H1 (cell line): ENCODE measurements around the gene TOM1L2. TPM values are rescaled to one million over a fixed set of nuclear protein-coding genes. Genes with fewer than 3 reads are reported as not detected.

Experiments used
- CTCF ChIA-PET: fragments of 300-600 bp; sonication (Branson Sonifier 250); formaldehyde crosslinking; loops from one replicate; lab custom pipeline; 2021; ENCODE audit not compliant: partially characterized antibody; lab: Charles Lee
- POLR2A ChIA-PET: fragments of 300-600 bp; sonication (Branson Sonifier 250); formaldehyde crosslinking; loops from one replicate; lab custom pipeline; 2021; ENCODE audit warnings: inconsistent platforms; ENCODE audit not compliant: partially characterized antibody; lab: Charles Lee
- DNase-seq, 2 experiments: peaks; one replicate each; pipeline versions ENCODE4 v3.0.0 to v3.0.0-alpha.2; 2010 to 2022; ENCODE audit warnings: low spot score in 2 of 2, low read depth in 1 of 2, mixed read lengths in 1 of 2
- FAIRE-seq: peaks from 2 replicates; lab custom pipeline; 2011; peaks lifted over from hg19 to GRCh38; lab: Jason Lieb, UNC
- H2AFZ ChIP-seq: 2 replicates; pipeline ENCODE4 v1.8.1; 2012; ENCODE audit warnings: low read length, inconsistent platforms
- H2AK5ac ChIP-seq: 2 replicates; pipeline ENCODE4 v1.6.1; 2013; ENCODE audit warnings: low read depth, low read length
- H2BK120ac ChIP-seq: replicated peaks from 2 replicates; pipeline ENCODE3; 2013; ENCODE audit warnings: low read depth, low read length, inconsistent platforms
- H2BK12ac ChIP-seq: 2 replicates; pipeline ENCODE4 v1.6.1; 2013; ENCODE audit warnings: low read depth, low read length
- H2BK15ac ChIP-seq: 2 replicates; pipeline ENCODE4 v1.6.1; 2013; ENCODE audit warnings: low read length
- H2BK20ac ChIP-seq: 2 replicates; pipeline ENCODE4 v1.6.1; 2013; ENCODE audit warnings: low read length
- H2BK5ac ChIP-seq: 2 replicates; pipeline ENCODE4 v1.6.1; 2013; ENCODE audit warnings: low read depth, low read length
- H3K14ac ChIP-seq: 2 replicates; pipeline ENCODE4 v1.6.1; 2013; ENCODE audit warnings: inconsistent platforms; ENCODE audit not compliant: insufficient read length
- H3K18ac ChIP-seq: 2 replicates; pipeline ENCODE4 v1.6.1; 2013; ENCODE audit warnings: low read length; ENCODE audit errors: extremely low read depth
- H3K23ac ChIP-seq: 2 replicates; pipeline ENCODE4 v1.6.1; 2013; ENCODE audit warnings: inconsistent platforms; ENCODE audit not compliant: insufficient read length
- H3K23me2 ChIP-seq: 2 replicates; pipeline ENCODE4 v1.6.1; 2013; ENCODE audit warnings: low read depth, low read length
- H3K27ac ChIP-seq: 2 replicates; pipeline ENCODE4 v1.6.1; 2011; ENCODE audit warnings: low read depth, low read length, inconsistent platforms
- H3K27me3 ChIP-seq, 4 experiments: replicated peaks in 1 of 4; 1 replicate in 1 of 4; 2 replicates in 3 of 4; pipeline versions ENCODE4 v1.6.1 to v1.8.1; 2011 to 2013; ENCODE audit warnings: low read length in 3 of 4, mild to moderate bottlenecking in 3 of 4, inconsistent platforms in 2 of 4, mixed read lengths in 2 of 4, moderate library complexity in 1 of 4; ENCODE audit not compliant: control insufficient read depth in 3 of 4, insufficient read depth in 3 of 4; ENCODE audit errors: extremely low read depth in 1 of 4
- H3K36me3 ChIP-seq, 4 experiments: 2 replicates each; pipeline versions ENCODE4 v1.6.1 to v1.8.1; 2011 to 2013; ENCODE audit warnings: mild to moderate bottlenecking in 4 of 4, low read length in 3 of 4, moderate library complexity in 2 of 4, control low read depth in 1 of 4, inconsistent platforms in 1 of 4; ENCODE audit not compliant: insufficient read depth in 4 of 4, control insufficient read depth in 2 of 4
- H3K4ac ChIP-seq: replicated peaks from 2 replicates; pipeline ENCODE3; 2013; ENCODE audit warnings: low read length, low read depth, mixed read lengths, inconsistent platforms; ENCODE audit not compliant: insufficient read length
- H3K4me1 ChIP-seq, 4 experiments: replicated peaks in 1 of 4; 1 replicate in 1 of 4; 2 replicates in 3 of 4; pipeline versions ENCODE4 v1.6.1 to v1.8.1; 2011 to 2013; ENCODE audit warnings: low read length in 3 of 4, inconsistent platforms in 2 of 4, mixed read lengths in 1 of 4; ENCODE audit not compliant: insufficient read depth in 4 of 4, control insufficient read depth in 3 of 4
- H3K4me2 ChIP-seq, 2 experiments: 2 replicates each; pipeline versions ENCODE4 v1.6.1 to v1.8.1; 2011 to 2013; ENCODE audit warnings: low read depth in 2 of 2, low read length in 2 of 2, control low read depth in 1 of 2, inconsistent platforms in 1 of 2, mild to moderate bottlenecking in 1 of 2; ENCODE audit not compliant: insufficient read depth in 1 of 2
- H3K4me3 ChIP-seq, 4 experiments: fragments of 200-600, 300-600 bp in 1 of 4; sonication (generic), shearing (Covaris generic), sonication (Bioruptor Twin) in 1 of 4; 2 replicates each; pipeline versions ENCODE4 v1.5.1 to v1.8.1; 2011 to 2016; ENCODE audit warnings: low read length in 4 of 4, low read depth in 3 of 4, control low read depth in 2 of 4, inconsistent platforms in 2 of 4, mild to moderate bottlenecking in 2 of 4, mixed read lengths in 1 of 4, moderate library complexity in 1 of 4; ENCODE audit not compliant: insufficient read depth in 2 of 4; ENCODE audit errors: extremely low read depth in 1 of 4
- H3K56ac ChIP-seq: replicated peaks from 2 replicates; pipeline ENCODE3; 2013; ENCODE audit warnings: low read depth, mild to moderate bottlenecking, mixed read lengths, low read length, inconsistent platforms; ENCODE audit not compliant: insufficient read length
- H3K79me1 ChIP-seq: 2 replicates; pipeline ENCODE4 v1.6.1; 2013; ENCODE audit warnings: low read depth, low read length, control low read depth
- H3K79me2 ChIP-seq, 2 experiments: 2 replicates each; pipeline versions ENCODE4 v1.6.1 to v1.8.1; 2012 to 2013; ENCODE audit warnings: low read length in 2 of 2, mild to moderate bottlenecking in 2 of 2, inconsistent platforms in 1 of 2; ENCODE audit not compliant: insufficient read depth in 2 of 2, control insufficient read depth in 1 of 2
- H3K9ac ChIP-seq, 4 experiments: replicated peaks in 1 of 4; 1 replicate in 1 of 4; 2 replicates in 3 of 4; pipeline versions ENCODE4 v1.6.1 to v1.8.1; 2011 to 2013; ENCODE audit warnings: low read depth in 3 of 4, low read length in 3 of 4, control low read depth in 2 of 4, mild to moderate bottlenecking in 2 of 4, moderate library complexity in 2 of 4, inconsistent platforms in 1 of 4; ENCODE audit errors: extremely low read depth in 1 of 4
- H3K9me3 ChIP-seq, 2 experiments: 2 replicates each; pipeline versions ENCODE4 v1.6.1 to v1.8.1; 2012 to 2013; ENCODE audit warnings: mild to moderate bottlenecking in 2 of 2, moderate library complexity in 2 of 2, control low read depth in 1 of 2, inconsistent platforms in 1 of 2, low read depth in 1 of 2, low read length in 1 of 2, mixed read lengths in 1 of 2; ENCODE audit not compliant: insufficient read depth in 2 of 2
- H4K20me1 ChIP-seq, 2 experiments: replicated peaks in 1 of 2; 2 replicates each; pipeline versions ENCODE3 to v1.8.1; 2011 to 2013; ENCODE audit warnings: inconsistent platforms in 2 of 2, low read length in 2 of 2, mild to moderate bottlenecking in 1 of 2; ENCODE audit not compliant: insufficient read depth in 2 of 2, control insufficient read depth in 1 of 2
- H4K5ac ChIP-seq: 2 replicates; pipeline ENCODE4 v1.6.1; 2013; ENCODE audit warnings: low read length, low read depth, mixed read lengths, inconsistent platforms; ENCODE audit not compliant: insufficient read length
- H4K8ac ChIP-seq: 2 replicates; pipeline ENCODE4 v1.8.0; 2013; ENCODE audit warnings: mild to moderate bottlenecking, moderate library complexity, low read length, inconsistent platforms; ENCODE audit not compliant: insufficient read depth; ENCODE audit errors: extremely low read depth
- H4K91ac ChIP-seq: replicated peaks from 2 replicates; pipeline ENCODE3; 2013; ENCODE audit warnings: low read length, mixed read lengths, inconsistent platforms; ENCODE audit not compliant: insufficient read length
- BACH1 ChIP-seq: IDR thresholded peaks from 2 replicates; pipeline ENCODE4 v1.6.1; 2012; ENCODE audit warnings: low read length, improper control_type of control experiment
- CBX8 ChIP-seq: fragments of 300-800, 300-1000 bp; sonication (generic); IDR thresholded peaks from 2 replicates; pipeline ENCODE4 v1.7.1; 2016; ENCODE audit warnings: low read depth, low read length, borderline replicate concordance
- CREB1 ChIP-seq: IDR thresholded peaks from 2 replicates; pipeline ENCODE4 v1.6.1; 2012; ENCODE audit warnings: inconsistent platforms
- GABPA ChIP-seq: IDR thresholded peaks from 2 replicates; pipeline ENCODE4 v1.6.1; 2011; ENCODE audit warnings: mild to moderate bottlenecking, low read length, moderate library complexity, borderline replicate concordance; ENCODE audit not compliant: insufficient read depth
- GTF2F1 ChIP-seq: IDR thresholded peaks from 2 replicates; pipeline ENCODE4 v1.6.1; 2012; ENCODE audit warnings: low read depth, low read length, improper control_type of control experiment, borderline replicate concordance
- HDAC2 ChIP-seq, 2 experiments: fragments of 300-600 bp in 1 of 2; sonication (generic) in 1 of 2; IDR thresholded peaks; 2 replicates each; pipeline ENCODE4 v1.6.1; 2011 to 2012; ENCODE audit warnings: low read depth in 2 of 2, low read length in 2 of 2, mild to moderate bottlenecking in 2 of 2, moderate library complexity in 2 of 2, borderline replicate concordance in 1 of 2, inconsistent platforms in 1 of 2
- KDM4A ChIP-seq: IDR thresholded peaks from one replicate; pipeline ENCODE4 v1.7.1; 2012; ENCODE audit warnings: low read depth, mild to moderate bottlenecking, moderate library complexity, low read length, inconsistent platforms; ENCODE audit not compliant: severe bottlenecking
- RNF2 ChIP-seq: fragments of 200-900, 300-1000 bp; sonication (generic); IDR thresholded peaks from 2 replicates; pipeline ENCODE4 v1.7.1; 2016; ENCODE audit warnings: borderline replicate concordance, low read depth, mild to moderate bottlenecking, antibody characterized with exemption, low read length; ENCODE audit not compliant: poor library complexity, severe bottlenecking; ENCODE audit errors: missing control alignments
- SP4 ChIP-seq: IDR thresholded peaks from 2 replicates; pipeline ENCODE4 v1.6.1; 2012; ENCODE audit warnings: low read length, inconsistent platforms
- WGBS, 2 experiments: shearing (Covaris generic) in 1 of 2; methylation state at CpG; one replicate each; pipeline versions ENCODE4 v1.1.6 to v1.1.7; 2013 to 2015; ENCODE audit warnings: low lambda C conversion rate in 2 of 2, mixed read lengths in 2 of 2, inconsistent platforms in 1 of 2, low coverage in 1 of 2, missing lambda C conversion rate in 1 of 2; ENCODE audit not compliant: insufficient replicate concordance in 2 of 2, insufficient coverage in 1 of 2, insufficient read length in 1 of 2; ENCODE audit errors: extremely low coverage in 1 of 2, missing lambda C conversion rate in 1 of 2; 5-methylcytosine and 5-hydroxymethylcytosine counted together
- polyA plus RNA-seq, 7 experiments: library from polyadenylated mRNA; depleted of rRNA in 3 of 7; stranded (reverse) in 5 of 7; unstranded in 2 of 7; fragments of >200 nt in 5 of 7; fragments of 200-250 nt in 2 of 7; gene quantifications; 1 replicate in 5 of 7; 2 replicates in 1 of 7; 4 replicates in 1 of 7; pipeline versions ENCODE4 v1.2.1 to v1.2.3, GENCODE V29; 2011 to 2013; ENCODE audit warnings: missing spikeins in 2 of 7, mixed read lengths in 2 of 7
- total RNA-seq: library from RNA; stranded (reverse); fragmentation: NEBNext Ultra II Directional; extraction: Animal tissue kit (Norgen Biotek cat#: 25700); gene quantifications from 2 replicates; pipeline ENCODE4 v1.2.1, GENCODE V29; 2021
- TF ChIP-seq, protein P1 (sequence below): IDR thresholded peaks from 2 replicates; pipeline ENCODE4 v1.6.1; 2011; ENCODE audit warnings: low read depth, mild to moderate bottlenecking, low read length; ENCODE audit not compliant: insufficient read depth
- TF ChIP-seq, protein P2 (sequence below): IDR thresholded peaks from 2 replicates; pipeline ENCODE4 v1.6.1; 2012; ENCODE audit warnings: inconsistent platforms

The TOM1L2 gene
- total and polyA plus RNA-seq, 2 of the 8 experiments (the other 6 are each of a cell fraction or from before 2014, with no cell fraction given): 2.0 to 3.4 TPM

DNA sequence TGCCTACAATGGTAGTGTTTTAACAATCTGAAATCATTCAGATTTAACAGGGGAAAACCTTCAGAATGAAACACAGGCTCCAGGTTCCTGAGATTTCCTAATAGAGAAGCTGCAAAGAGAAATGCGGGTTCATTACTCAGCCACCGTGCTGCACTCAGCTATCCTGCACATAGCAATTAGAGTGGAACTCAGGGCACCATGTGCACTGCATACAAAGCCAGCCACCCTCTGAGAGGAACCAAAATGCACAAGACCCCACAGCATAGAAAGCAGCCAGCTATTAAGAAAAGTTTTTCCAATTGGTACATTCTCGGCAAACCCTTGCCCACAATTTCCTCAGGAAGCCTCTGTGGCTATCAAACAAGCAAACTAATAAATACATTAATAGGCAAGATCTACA is 37.4 kb downstream of the TOM1L2 start:
- H3K23me2 ChIP-seq: no peaks in the 10 kb centered on the region
- H3K36me3 ChIP-seq: no peaks in the 10 kb centered on the region
- ChIA-PET CTCF (interaction anchor here (0.5 to 2.3 kb wide), 11 partner anchors 10 to 123 kb away, joined by 3 to 13 read pairs (median 3); no protein-coding TSS in a partner anchor), POLR2A (interaction anchor here (1.1 to 1.7 kb wide), 3 partner anchors 9 to 23 kb away, joined by 3 to 4 read pairs (median 4); no protein-coding TSS in a partner anchor)
- no peak overlapping the region for H2AFZ ChIP-seq
- no peak overlapping the region for H4K91ac ChIP-seq
- no peak overlapping the region for H3K18ac ChIP-seq
- DNase-seq (no peak), FAIRE-seq (no peak)
- 0 out of 7 replicates have a peak, but pooled peaks cover 0 to 2% (median 0%) of the 10 kb centered on the region in 4 experiments for H3K27me3 ChIP-seq
- no peak overlapping the region for H4K5ac ChIP-seq
- H3K27ac ChIP-seq: no peak overlapping the region
- H3K4me3 ChIP-seq: no peak overlapping the region
- H3K4me1 ChIP-seq: no peaks in the 10 kb centered on the region
- H3K79me1 ChIP-seq: no peaks in the 10 kb centered on the region
- H2BK15ac ChIP-seq: no peak overlapping the region
- WGBS, 2 experiments: 91% methylated on average over 3 of the region's 3 CpGs; no CpG with 5 or more reads in 1 of the 2 experiments
- H3K56ac ChIP-seq: no peak overlapping the region
- H2AK5ac ChIP-seq: no peak overlapping the region
- H3K23ac ChIP-seq: no peak overlapping the region
- H3K9ac ChIP-seq: no peak overlapping the region
- H3K4ac ChIP-seq: no peak overlapping the region
- no peaks in the 10 kb centered on the region for H3K9me3 ChIP-seq
- no peak overlapping the region for H2BK20ac ChIP-seq
- no peak overlapping the region for H4K8ac ChIP-seq
- H2BK12ac ChIP-seq: no peak overlapping the region
- no peak overlapping the region for H2BK120ac ChIP-seq
- no peak overlapping the region for H2BK5ac ChIP-seq
- TF ChIP-seq, protein P1, sequence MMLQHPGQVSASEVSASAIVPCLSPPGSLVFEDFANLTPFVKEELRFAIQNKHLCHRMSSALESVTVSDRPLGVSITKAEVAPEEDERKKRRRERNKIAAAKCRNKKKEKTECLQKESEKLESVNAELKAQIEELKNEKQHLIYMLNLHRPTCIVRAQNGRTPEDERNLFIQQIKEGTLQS: no peak
- TF ChIP-seq, protein P2, sequence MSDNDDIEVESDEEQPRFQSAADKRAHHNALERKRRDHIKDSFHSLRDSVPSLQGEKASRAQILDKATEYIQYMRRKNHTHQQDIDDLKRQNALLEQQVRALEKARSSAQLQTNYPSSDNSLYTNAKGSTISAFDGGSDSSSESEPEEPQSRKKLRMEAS: no peak
- TF ChIP-seq CREB1: no peak
- no peak for TF ChIP-seq CBX8
- TF ChIP-seq GABPA: no peak
- TF ChIP-seq SP4: no peak
- no peak for TF ChIP-seq HDAC2 (IDR thresholded peaks at IDR 0.05; ENCODE audit: borderline replicate concordance in 1 of 2, low read depth in 2 of 2, low read length in 2 of 2)
- TF ChIP-seq KDM4A: no peak
- TF ChIP-seq RNF2: no peak
- no peak for TF ChIP-seq BACH1
- no peak for TF ChIP-seq GTF2F1
- no peak overlapping the region for H3K14ac ChIP-seq
- H4K20me1 ChIP-seq: no peaks in the 10 kb centered on the region
- no peaks in the 10 kb centered on the region for H3K79me2 ChIP-seq
- no peak overlapping the region for H3K4me2 ChIP-seq
